ENCODE measurements around the gene HPS4. TPM values are rescaled to one million over a fixed set of nuclear protein-coding genes. Genes with fewer than 3 reads are reported as not detected.
"Not testable (repeated sequence)": the region's sequence is repeated elsewhere in the genome, so short reads cannot be mapped to it uniquely, and the experiment has no call there.

Gene HPS4
- total and polyA plus RNA-seq, 3 donors from 2014 or later: 68.8 to 110 (median 103) TPM

DNA sequence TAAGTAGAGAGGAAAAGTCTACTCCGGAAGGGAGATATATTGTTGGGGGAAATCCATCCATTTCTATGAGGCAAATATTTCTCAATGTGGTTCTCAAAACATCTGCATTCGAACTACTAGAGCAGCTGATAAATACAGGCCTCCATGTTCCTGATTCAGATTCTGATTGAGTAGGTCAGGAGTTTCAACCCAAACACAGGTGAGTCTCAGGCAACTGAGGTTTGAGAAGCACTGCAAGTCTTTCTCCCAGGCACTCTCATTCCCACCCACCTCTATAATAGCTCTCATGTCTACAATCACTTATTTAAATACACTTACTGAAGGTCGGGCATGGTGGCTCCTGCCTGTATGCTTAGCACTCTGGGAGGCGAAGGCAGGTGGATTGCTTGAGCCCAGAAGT is 69.2 kb downstream of the HPS4 start:
- Histone ChIP-seq H3K4me1 (no peaks in the 10 kb centered on the region), H3K9me3 (no peaks in the 10 kb centered on the region), H3K36me3 (ENCODE audit: low read depth, missing control alignments) (no peaks in the 10 kb centered on the region), H3K4me3 (no peak overlapping the region), H3K27me3 (no peaks in the 10 kb centered on the region), H3K27ac (no peak overlapping the region)
- intact Hi-C loops (cut with DNase I; ENCODE audit: low total_unique reads): no loop called here
- DNase-seq: no peak
- WGBS, 2 donors: 94 to 96% methylated on average over 4 of the region's 4 CpGs
- TF ChIP-seq, protein P1, sequence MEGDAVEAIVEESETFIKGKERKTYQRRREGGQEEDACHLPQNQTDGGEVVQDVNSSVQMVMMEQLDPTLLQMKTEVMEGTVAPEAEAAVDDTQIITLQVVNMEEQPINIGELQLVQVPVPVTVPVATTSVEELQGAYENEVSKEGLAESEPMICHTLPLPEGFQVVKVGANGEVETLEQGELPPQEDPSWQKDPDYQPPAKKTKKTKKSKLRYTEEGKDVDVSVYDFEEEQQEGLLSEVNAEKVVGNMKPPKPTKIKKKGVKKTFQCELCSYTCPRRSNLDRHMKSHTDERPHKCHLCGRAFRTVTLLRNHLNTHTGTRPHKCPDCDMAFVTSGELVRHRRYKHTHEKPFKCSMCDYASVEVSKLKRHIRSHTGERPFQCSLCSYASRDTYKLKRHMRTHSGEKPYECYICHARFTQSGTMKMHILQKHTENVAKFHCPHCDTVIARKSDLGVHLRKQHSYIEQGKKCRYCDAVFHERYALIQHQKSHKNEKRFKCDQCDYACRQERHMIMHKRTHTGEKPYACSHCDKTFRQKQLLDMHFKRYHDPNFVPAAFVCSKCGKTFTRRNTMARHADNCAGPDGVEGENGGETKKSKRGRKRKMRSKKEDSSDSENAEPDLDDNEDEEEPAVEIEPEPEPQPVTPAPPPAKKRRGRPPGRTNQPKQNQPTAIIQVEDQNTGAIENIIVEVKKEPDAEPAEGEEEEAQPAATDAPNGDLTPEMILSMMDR (IDR thresholded peaks at IDR 0.05): no peak
- no peak for TF ChIP-seq POLR2A (IDR thresholded peaks at IDR 0.05)

DNA sequence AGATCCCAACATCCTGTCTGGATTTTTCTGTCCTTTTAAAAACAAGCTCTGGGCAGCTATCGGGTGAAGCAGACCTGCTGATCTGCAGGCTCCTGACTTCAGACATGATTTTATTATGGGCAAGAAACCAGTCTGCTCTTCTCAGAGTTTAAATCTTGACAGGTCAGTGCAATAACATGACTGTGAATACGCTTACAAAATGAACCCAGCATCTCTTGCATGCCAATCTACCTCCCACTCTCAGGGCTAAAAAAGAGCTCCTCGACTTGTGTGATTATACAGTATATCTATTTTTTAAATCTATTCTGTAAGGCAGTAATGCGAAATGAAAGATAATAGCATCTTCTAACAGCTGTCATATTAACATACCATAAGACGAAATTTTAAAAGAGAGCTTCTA is 73.2 kb downstream of the HPS4 start:
- TF ChIP-seq POLR2A (IDR thresholded peaks at IDR 0.05): no peak
- TF ChIP-seq, protein P1 (IDR thresholded peaks at IDR 0.05): no peak
- WGBS, 2 donors: 76 to 80% methylated on average over 5 of the region's 5 CpGs
- H3K9me3 ChIP-seq: no peaks in the 10 kb centered on the region
- DNase-seq: no peak
- H3K27ac ChIP-seq: no peak overlapping the region
- H3K4me3 ChIP-seq: no peak overlapping the region
- intact Hi-C loops (cut with DNase I; ENCODE audit: low total_unique reads): no loop called here
- no peaks in the 10 kb centered on the region for H3K27me3 ChIP-seq
- no peaks in the 10 kb centered on the region for H3K4me1 ChIP-seq
- H3K36me3 ChIP-seq (ENCODE audit: low read depth, missing control alignments): no peaks in the 10 kb centered on the region

DNA sequence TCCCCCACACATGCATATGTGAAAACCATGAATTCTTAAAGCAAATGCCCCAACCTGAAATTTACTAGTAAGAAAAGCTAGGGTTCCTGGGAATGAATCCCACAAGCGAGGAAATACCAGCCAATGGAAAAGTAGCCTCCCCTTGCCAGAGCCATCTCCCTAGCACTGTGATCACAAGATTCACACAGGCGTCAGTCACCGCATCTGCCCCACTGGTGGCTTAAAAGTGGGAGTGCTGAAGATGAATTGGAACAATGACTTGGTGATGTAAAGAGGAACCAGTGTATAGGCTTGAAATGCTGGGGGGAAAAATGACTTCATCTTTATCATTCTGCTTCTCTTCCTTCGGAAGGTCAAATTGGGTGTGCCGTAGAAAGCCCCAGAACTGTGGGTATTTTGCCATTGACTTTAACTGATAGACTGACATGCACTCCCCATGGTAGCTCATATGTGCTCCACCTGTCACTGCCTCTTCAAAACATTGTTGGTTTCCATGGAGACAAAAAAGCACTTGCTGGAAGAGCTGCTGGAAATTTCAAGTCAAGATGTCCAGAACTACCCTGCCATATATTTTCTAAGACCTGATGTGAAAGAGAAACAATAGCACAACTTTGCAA is 73.8 kb downstream of the HPS4 start:
- no peak overlapping the region for H3K27ac ChIP-seq
- no peak overlapping the region for H3K4me3 ChIP-seq
- H3K9me3 ChIP-seq: no peaks in the 10 kb centered on the region
- H3K4me1 ChIP-seq: no peaks in the 10 kb centered on the region
- no peak for DNase-seq
- 72 to 76% methylated on average over 5 of the region's 5 CpGs for WGBS, 2 donors
- TF ChIP-seq, protein P1 (IDR thresholded peaks at IDR 0.05): no peak
- TF ChIP-seq POLR2A (IDR thresholded peaks at IDR 0.05): no peak
- intact Hi-C loops (cut with DNase I; ENCODE audit: low total_unique reads): no loop called here
- no peaks in the 10 kb centered on the region for H3K27me3 ChIP-seq
- no peaks in the 10 kb centered on the region for H3K36me3 ChIP-seq (ENCODE audit: low read depth, missing control alignments)

DNA sequence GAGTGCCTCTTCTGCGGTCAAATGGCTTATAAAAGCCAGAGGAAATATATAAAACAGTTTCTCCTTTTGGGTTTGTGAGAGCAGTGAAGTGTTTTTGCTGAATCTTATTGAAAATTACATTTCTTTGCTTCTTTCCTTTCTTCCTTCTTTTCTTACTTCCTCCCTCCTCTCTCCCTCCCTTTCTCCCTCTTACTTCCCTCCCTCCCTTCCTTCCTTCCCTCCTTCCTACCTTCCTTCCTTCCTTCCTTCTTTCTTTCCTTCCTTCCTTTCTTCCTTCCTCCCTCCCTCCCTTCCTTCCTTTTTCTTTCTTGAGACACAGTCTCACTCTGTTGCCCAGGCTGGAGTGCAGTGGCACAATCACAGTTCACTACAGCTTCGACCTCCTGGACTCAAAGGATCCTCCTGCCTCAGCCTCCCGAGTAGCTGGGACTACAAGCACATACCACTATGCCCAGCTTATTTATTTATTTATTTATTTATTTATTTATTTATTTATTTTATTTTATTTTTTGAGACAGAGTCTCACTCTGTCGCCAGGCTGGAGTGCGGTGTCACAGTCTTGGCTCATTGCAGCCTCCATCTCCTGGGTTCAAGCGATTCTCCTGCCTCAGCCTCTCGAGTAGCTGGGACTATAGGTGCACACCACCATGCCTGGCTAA is 74.9 kb downstream of the HPS4 start:
- H3K9me3 ChIP-seq; H3K36me3 ChIP-seq (ENCODE audit: low read depth, missing control alignments); intact Hi-C loops (cut with DNase I; ENCODE audit: low total_unique reads); H3K27ac ChIP-seq; DNase-seq; H3K27me3 ChIP-seq; H3K4me1 ChIP-seq; H3K4me3 ChIP-seq: not testable (repeated sequence)
- WGBS, 2 donors: 86 to 95% methylated on average over 7 of the region's 7 CpGs

DNA sequence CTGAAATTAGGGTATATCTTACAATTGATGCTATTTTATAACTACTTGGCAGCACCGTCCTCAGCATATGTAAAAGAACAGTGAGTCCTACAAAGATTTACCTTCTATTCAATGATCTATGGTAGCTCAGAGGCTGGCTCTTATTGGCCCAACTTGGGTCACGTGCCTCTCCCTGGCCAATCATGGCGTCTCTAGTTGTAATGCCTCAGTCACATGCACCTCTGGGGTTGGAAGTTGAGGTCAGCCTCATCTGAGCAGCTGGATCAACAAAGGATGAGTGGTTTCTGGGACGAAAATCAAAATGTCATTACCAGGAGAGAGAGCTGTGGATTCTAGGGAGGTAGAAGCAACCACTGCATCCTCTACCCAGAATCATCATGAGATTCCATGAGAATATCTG is 77.5 kb downstream of the HPS4 start:
- Histone ChIP-seq H3K9me3 (no peaks in the 10 kb centered on the region), H3K27me3 (no peaks in the 10 kb centered on the region), H3K4me3 (no peak overlapping the region), H3K4me1 (no peaks in the 10 kb centered on the region), H3K27ac (no peak overlapping the region), H3K36me3 (ENCODE audit: low read depth, missing control alignments) (no peaks in the 10 kb centered on the region)
- WGBS, 2 donors: 75 to 78% methylated on average over 4 of the region's 4 CpGs
- intact Hi-C loops (cut with DNase I; ENCODE audit: low total_unique reads): no loop called here
- no peak for TF ChIP-seq POLR2A (IDR thresholded peaks at IDR 0.05)
- TF ChIP-seq, protein P1 (IDR thresholded peaks at IDR 0.05): no peak
- DNase-seq: peak; percentile 37
